GM23338 (cell line): ENCODE results near the gene APP. TPM values are rescaled to one million over a fixed set of nuclear protein-coding genes. Genes with fewer than 3 reads are reported as not detected.

ENCODE experiments used
- ATAC-seq: fragments of 200-7000 bp; cut with Tn5 transposase; 3 replicates; pipeline ENCODE4 v1.9.1; 2020
- DNase-seq: peaks from one replicate; pipeline ENCODE4 v3.0.0-alpha.2; 2015; ENCODE audit warnings: low spot score
- H2AFZ ChIP-seq: fragments of 200-600 bp; sonication (generic); 2 replicates; pipeline ENCODE4 v1.8.0; 2016; ENCODE audit warnings: antibody characterized with exemption, mild to moderate bottlenecking, moderate library complexity
- H3F3A ChIP-seq: fragments of 200-600 bp; sonication (generic); replicated peaks from 2 replicates; pipeline ENCODE4 v1.8.0; 2017; ENCODE audit warnings: antibody characterized with exemption, mixed run types, low read depth
- H3K27ac ChIP-seq: fragments of 200-600 bp; sonication (generic); 2 replicates; pipeline ENCODE4 v1.6.1; 2016; ENCODE audit warnings: low read depth
- H3K27me3 ChIP-seq: fragments of 200-600 bp; sonication (generic); 2 replicates; pipeline ENCODE4 v1.8.0; 2016; ENCODE audit warnings: mild to moderate bottlenecking, mixed run types, moderate library complexity; ENCODE audit not compliant: insufficient read depth
- H3K36me3 ChIP-seq: fragments of 200-600 bp; sonication (generic); 2 replicates; pipeline ENCODE4 v1.8.0; 2016; ENCODE audit warnings: mild to moderate bottlenecking; ENCODE audit not compliant: insufficient read depth
- H3K4me1 ChIP-seq: fragments of 200-600 bp; sonication (generic); 2 replicates; pipeline ENCODE4 v1.8.0; 2016; ENCODE audit warnings: mild to moderate bottlenecking, moderate library complexity; ENCODE audit not compliant: insufficient read depth
- H3K4me2 ChIP-seq: fragments of 200-600 bp; sonication (generic); 2 replicates; pipeline ENCODE4 v1.7.1; 2017; ENCODE audit warnings: mixed run types
- H3K4me3 ChIP-seq: fragments of 200-600 bp; sonication (generic); 2 replicates; pipeline ENCODE4 v1.6.1; 2016; ENCODE audit warnings: mixed run types
- H3K79me2 ChIP-seq: fragments of 200-600 bp; sonication (generic); replicated peaks from 2 replicates; pipeline ENCODE4 v1.8.0; 2017; ENCODE audit warnings: mild to moderate bottlenecking; ENCODE audit not compliant: insufficient read depth
- H3K9me2 ChIP-seq: fragments of 200-600 bp; sonication (generic); 2 replicates; pipeline ENCODE4 v1.8.0; 2017; ENCODE audit not compliant: insufficient read depth
- H4K20me1 ChIP-seq: fragments of 200-600 bp; sonication (generic); replicated peaks from 2 replicates; pipeline ENCODE4 v1.8.0; 2017; ENCODE audit warnings: mild to moderate bottlenecking; ENCODE audit not compliant: insufficient read depth
- H3K27ac Mint-ChIP-seq: 2 replicates; pipeline ENCODE4 v1.8.0; 2020; ENCODE audit warnings: inconsistent platforms, mild to moderate bottlenecking, moderate library complexity, mixed read lengths
- H3K27me3 Mint-ChIP-seq: 3 replicates; pipeline ENCODE4 v1.8.0; 2022; ENCODE audit warnings: low read depth, mild to moderate bottlenecking, moderate library complexity, mixed read lengths, inconsistent platforms; ENCODE audit not compliant: insufficient read depth, poor library complexity
- H3K36me3 Mint-ChIP-seq: 3 replicates; pipeline ENCODE4 v1.8.0; 2021; ENCODE audit warnings: low read depth, mild to moderate bottlenecking, inconsistent platforms, moderate library complexity, mixed read lengths
- H3K4me1 Mint-ChIP-seq: 3 replicates; pipeline ENCODE4 v1.8.0; 2020; ENCODE audit warnings: mild to moderate bottlenecking, inconsistent platforms, mixed read lengths
- H3K4me3 Mint-ChIP-seq: 3 replicates; pipeline ENCODE4 v1.8.0; 2021; ENCODE audit warnings: moderate library complexity, mild to moderate bottlenecking, inconsistent platforms, mixed read lengths
- H3K9me3 Mint-ChIP-seq: 3 replicates; pipeline ENCODE4 v1.8.0; 2020; ENCODE audit warnings: moderate library complexity, mild to moderate bottlenecking, inconsistent platforms, mixed read lengths
- CREB1 ChIP-seq: fragments of 250-450 bp; sonication (Bioruptor Pico); IDR thresholded peaks from 2 replicates; pipeline ENCODE4 v1.5.0; 2020; ENCODE audit warnings: low read depth, mild to moderate bottlenecking, moderate library complexity
- CTCF ChIP-seq, 2 experiments: fragments of 200-600 bp in 1 of 2; sonication (generic) in 1 of 2; conservative IDR thresholded peaks; 2 replicates each; pipeline versions ENCODE4 v1.5.1 to v1.6.1; 2016 to 2017; ENCODE audit warnings: antibody characterized with exemption in 2 of 2, low read depth in 2 of 2, mild to moderate bottlenecking in 2 of 2, moderate library complexity in 1 of 2
- ETS1 ChIP-seq: IDR thresholded peaks from 2 replicates; pipeline ENCODE4 v1.6.1; 2016; ENCODE audit warnings: antibody characterized with exemption
- EZH2 ChIP-seq: fragments of 200-600 bp; sonication (generic); IDR thresholded peaks from one replicate; pipeline ENCODE4 v1.8.0; 2017; ENCODE audit warnings: antibody characterized with exemption, mild to moderate bottlenecking, low read depth; ENCODE audit not compliant: unreplicated experiment
- EZH2phosphoT487 ChIP-seq: fragments of 200-600 bp; sonication (generic); IDR thresholded peaks from one replicate; pipeline ENCODE4 v1.8.1; 2018; ENCODE audit warnings: antibody characterized with exemption; ENCODE audit not compliant: unreplicated experiment
- JUNB ChIP-seq: IDR thresholded peaks from one replicate; pipeline ENCODE4 v1.6.1; 2016; ENCODE audit warnings: antibody characterized with exemption; ENCODE audit not compliant: unreplicated experiment
- NANOG ChIP-seq: IDR thresholded peaks from 2 replicates; pipeline ENCODE4 v1.6.1; 2016; ENCODE audit warnings: antibody characterized with exemption, borderline replicate concordance
- POLR2AphosphoS5 ChIP-seq: IDR thresholded peaks from 2 replicates; pipeline ENCODE4 v1.6.1; 2016; ENCODE audit warnings: antibody characterized with exemption, low read depth
- REST ChIP-seq: IDR thresholded peaks from one replicate; pipeline ENCODE4 v1.6.1; 2018; ENCODE audit warnings: antibody characterized with exemption; ENCODE audit not compliant: unreplicated experiment
- STAT1 ChIP-seq: IDR thresholded peaks from one replicate; pipeline ENCODE4 v1.6.1; 2016; ENCODE audit warnings: antibody characterized with exemption; ENCODE audit not compliant: unreplicated experiment
- ZNF114 ChIP-seq: fragments of 250-450 bp; sonication (Bioruptor Pico); IDR thresholded peaks from 2 replicates; pipeline ENCODE4 v1.5.0; 2020; ENCODE audit warnings: mild to moderate bottlenecking, moderate library complexity
- ZNF331 ChIP-seq: fragments of 250-450 bp; sonication (Bioruptor Pico); IDR thresholded peaks from 2 replicates; pipeline ENCODE4 v1.5.0; 2020; ENCODE audit warnings: low read depth, mild to moderate bottlenecking, moderate library complexity
- ZNF462 ChIP-seq: fragments of 250-450 bp; sonication (Bioruptor Pico); IDR thresholded peaks from 2 replicates; pipeline ENCODE4 v1.5.0; 2020; ENCODE audit warnings: mild to moderate bottlenecking, moderate library complexity
- polyA plus RNA-seq: library from polyadenylated mRNA; unstranded; fragments of >200 nt; fragmentation: Nextera tagmentation; extraction: Ambion mirVana; gene quantifications from 2 replicates; pipeline ENCODE4 v1.2.1, GENCODE V29; 2016
- total RNA-seq: library from RNA; depleted of rRNA; stranded (reverse); fragments of >200 nt; shearing (Covaris generic); gene quantifications from 2 replicates; pipeline ENCODE4 v1.2.3, GENCODE V29; 2014

Gene APP
- total and polyA plus RNA-seq, 2 experiments from 2014 or later = 69.4 to 444 TPM

- no peak for DNase-seq
- no peak for ATAC-seq
- Histone ChIP-seq H3F3A (no peaks in the 10 kb centered on the region), H3K27me3 (no peaks in the 10 kb centered on the region), H3K79me2 (peaks cover 99% of the 10 kb centered on the region), H3K36me3 (no peaks in the 10 kb centered on the region), H3K4me3 (no peak overlapping the region), H3K4me1 (peaks cover 33% of the 10 kb centered on the region), H3K27ac (peak overlapping the region; percentile 35; the same call in 1 of the 2 replicates), H2AFZ (no peak overlapping the region), H4K20me1 (peaks cover 6% of the 10 kb centered on the region; the same call in 1 of the 2 replicates), H3K4me2 (0 out of 2 replicates have a peak overlapping the region, but pooled peaks have one; percentile 6), H3K9me2 (no peaks in the 10 kb centered on the region)
- TF ChIP-seq STAT1 = no peak
- TF ChIP-seq EZH2phosphoT487 = no peak
- TF ChIP-seq NANOG = no peak
- TF ChIP-seq CREB1 (CRISPR knock-in tag) = no peak
- no peak for TF ChIP-seq ZNF331 (CRISPR knock-in tag)
- TF ChIP-seq ZNF462 = no peak
- no peak for TF ChIP-seq REST
- TF ChIP-seq JUNB = no peak
- TF ChIP-seq ZNF114 = no peak
- no peak for TF ChIP-seq ETS1
- TF ChIP-seq POLR2AphosphoS5 = no peak
- no peak for TF ChIP-seq EZH2
- no peak for TF ChIP-seq CTCF (conservative IDR thresholded peaks at IDR 0.05; ENCODE audit: low read depth in 2 of 2)
- 0 out of 2 replicates have a peak overlapping the region, but pooled peaks have one; percentile 65 for H3K27ac Mint-ChIP-seq
- no peak overlapping the region for H3K4me3 Mint-ChIP-seq
- H3K27me3 Mint-ChIP-seq = peaks cover 2% of the 10 kb centered on the region
- no peaks in the 10 kb centered on the region for H3K9me3 Mint-ChIP-seq
- peaks cover 23% of the 10 kb centered on the region for H3K36me3 Mint-ChIP-seq
- H3K4me1 Mint-ChIP-seq = peaks cover 51% of the 10 kb centered on the region
These were observed 70.9 kb downstream of the APP start for GRCh38 chr21:26099610-26100219.
